GM12872 (cell line): ENCODE data around the gene XRCC1.

ENCODE experiments used
- CTCF ChIP-seq: IDR thresholded peaks from 3 replicates; pipeline ENCODE4 v1.5.1; 2011; ENCODE audit warnings: low read depth, mild to moderate bottlenecking, low read length, moderate library complexity; ENCODE audit not compliant: insufficient read depth

XRCC1 gene

DNA sequence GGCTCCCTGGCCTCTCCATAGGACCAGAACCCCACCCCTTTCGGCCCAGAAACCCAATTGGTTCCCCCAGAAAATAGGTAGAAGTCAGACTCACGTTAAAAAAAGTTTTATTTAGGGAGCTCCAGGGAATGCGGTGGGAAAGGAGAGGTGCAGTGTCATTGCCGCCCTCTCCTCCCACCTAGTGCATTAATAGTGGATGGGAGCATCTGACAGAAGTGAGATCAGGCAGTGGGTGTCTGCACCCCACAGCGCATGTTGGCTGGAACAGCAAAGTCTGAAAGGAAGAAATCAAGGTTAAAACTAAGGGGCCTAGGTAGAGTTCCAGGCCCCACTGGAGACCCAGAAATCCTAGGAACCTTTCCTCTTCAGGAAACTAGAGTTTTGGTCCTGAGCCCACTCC is 68.7 kb downstream of the XRCC1 start:
- no peak for TF ChIP-seq CTCF

DNA sequence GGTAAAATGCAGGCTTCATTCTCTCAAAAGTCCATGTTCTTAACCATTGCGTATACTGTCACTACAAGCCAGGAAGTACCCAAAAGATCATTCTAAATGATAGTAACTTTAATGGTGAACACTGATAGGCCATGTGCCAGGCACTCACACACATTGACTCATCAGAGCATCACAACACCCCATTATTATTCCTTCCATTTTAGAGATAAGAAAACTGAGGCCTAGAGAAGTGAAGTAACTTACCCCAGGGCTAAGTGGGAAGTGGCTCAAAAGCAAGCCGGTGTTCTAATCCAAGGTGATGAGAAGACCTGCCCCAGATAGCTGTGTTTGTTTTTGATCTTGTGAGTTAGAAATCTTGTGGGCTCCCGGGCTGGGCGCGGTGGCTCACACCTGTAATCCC is 69.4 kb downstream of the XRCC1 start:
- TF ChIP-seq CTCF = no peak

DNA sequence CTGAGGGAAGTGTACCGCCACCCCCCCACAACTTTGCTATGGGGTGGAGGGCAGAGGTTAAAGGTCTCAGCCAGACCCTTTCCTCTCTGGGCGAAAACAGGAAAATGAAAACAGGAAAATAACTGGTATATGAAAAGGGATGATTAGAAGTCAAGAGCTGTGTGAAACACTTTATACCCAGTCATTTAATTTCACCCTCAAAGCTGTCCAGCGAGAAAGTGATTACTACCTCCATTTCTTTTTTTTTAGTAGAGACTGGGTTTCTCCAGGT is 70.2 kb downstream of the XRCC1 start:
- no peak for TF ChIP-seq CTCF

GRCh38 chr19:43504426-43505185 is 70.7 kb downstream of the XRCC1 start, which contains the start of gene PHLDB3:
PHLDB3 (minus strand) TSS chr19:43504746; CDS start chr19:43504118, 628 bp downstream.
- TF ChIP-seq CTCF = no peak

GRCh38 chr19:43503501-43504425 is 71.6 kb downstream of the XRCC1 start:
- peak; percentile 39; the same call in 2 of the 3 replicates for TF ChIP-seq CTCF

GRCh38 chr19:43502419-43502976 is 72.8 kb downstream of the XRCC1 start:
- TF ChIP-seq CTCF = no peak
